Posterior vena cava (tissue), 2 donors: Measurements from ENCODE around the gene CDCP2. TPM values are rescaled to one million over a fixed set of nuclear protein-coding genes. Genes with fewer than 3 reads are reported as not detected.
"Not testable (repeated sequence)": the region's sequence is repeated elsewhere in the genome, so short reads cannot be mapped to it uniquely, and the experiment has no call there.

Experiments
- DNase-seq: peaks from one replicate; pipeline ENCODE4 v3.0.0-alpha.2; 2020; ENCODE audit warnings: low spot score
- intact Hi-C, 2 donors: fragments of 100-400 bp; cut with DNase I; formaldehyde crosslinking; loops; one replicate each; pipeline versions ENCODE4 v1.14.1 to v1.14.2; 2022 to 2023
- total RNA-seq, 2 donors: library from RNA; stranded (reverse); fragmentation: NEBNext Ultra II Directional; extraction: Animal tissue kit (Norgen Biotek cat#: 25700); gene quantifications; one replicate each; pipeline ENCODE4 v1.2.1, GENCODE V29; 2021
- donor health status: DM: yes; HTN: yes; CAD: no.
- donor health status: DM: yes; HTN: yes; CAD: no.

The CDCP2 gene
- total RNA-seq, 2 donors from 2014 or later: 0.51 to 0.86 TPM

DNA sequence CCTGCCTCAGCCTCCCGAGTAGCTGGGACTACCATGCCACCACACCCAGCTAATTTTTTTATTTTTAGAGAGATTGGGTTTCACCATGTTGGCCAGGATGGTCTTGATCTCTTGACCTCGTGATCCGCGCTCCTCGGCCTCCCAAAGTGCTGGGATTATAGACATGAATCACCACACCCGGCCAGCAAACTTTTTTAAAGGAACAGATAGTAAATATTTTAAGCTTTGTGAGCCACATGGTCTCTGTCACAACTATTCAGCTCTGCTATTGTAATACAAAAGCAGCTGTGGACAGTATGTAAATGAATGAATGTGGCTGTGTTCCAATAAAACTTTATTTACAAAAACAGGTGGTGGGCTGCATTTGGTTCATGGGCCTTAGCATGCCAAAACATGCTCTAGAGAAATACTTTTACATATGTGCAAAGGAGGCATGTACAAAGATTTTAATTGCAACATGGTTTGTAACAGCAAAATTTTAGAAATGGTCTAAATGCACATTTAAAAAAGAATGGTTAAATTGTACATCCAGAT lies 47.0 kb downstream of the CDCP2 start:
- intact Hi-C loops: no loop called here
- no peak for DNase-seq

GRCh38 chr1:54105080-54105479 lies 47.7 kb downstream of the CDCP2 start:
- intact Hi-C loops: no loop called here
- DNase-seq: no peak

DNA sequence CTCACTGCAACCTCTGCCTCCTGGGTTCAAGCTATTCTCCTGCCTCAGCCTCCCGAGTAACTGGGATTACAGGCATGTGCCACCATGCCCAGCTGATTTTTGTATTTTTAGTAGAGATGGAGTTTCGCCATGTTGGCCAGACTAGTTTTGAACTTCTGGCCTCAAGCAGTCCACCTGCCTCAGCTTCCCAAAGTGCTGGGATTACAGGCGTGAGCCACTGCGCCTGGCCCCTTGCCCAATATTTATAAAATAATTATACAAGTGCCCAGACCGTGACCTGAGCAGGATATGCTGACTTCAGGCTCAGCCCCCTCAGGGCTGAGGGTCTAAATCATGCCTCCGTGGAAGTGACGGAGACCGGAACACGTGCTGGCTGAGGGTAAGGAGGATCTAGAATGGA lies 48.2 kb downstream of the CDCP2 start:
- not testable (repeated sequence) for DNase-seq

DNA sequence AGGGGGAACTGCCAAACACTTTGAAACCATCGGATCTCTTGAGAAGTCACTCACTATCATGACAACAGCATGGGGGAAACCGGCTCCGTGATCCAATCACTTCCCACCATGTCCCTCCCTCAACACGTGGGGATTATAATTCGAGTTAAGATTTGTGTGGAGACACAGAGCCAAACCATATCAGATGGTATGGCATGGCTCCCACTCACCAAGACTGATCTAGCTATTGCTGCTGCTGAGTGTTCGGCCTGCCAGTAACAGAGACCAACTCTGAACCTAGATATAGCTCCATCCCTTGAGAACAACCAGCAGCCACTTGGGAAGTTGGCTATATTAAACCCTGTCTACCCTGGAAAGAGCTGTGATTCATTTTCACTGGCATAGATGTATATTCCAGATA lies 49.4 kb downstream of the CDCP2 start:
- DNase-seq: no peak
- intact Hi-C loops: no loop called here

More for the DNA sequence above, 48.2 kb downstream of the CDCP2 start:
- intact Hi-C loops: loop anchor here in 1 of 2 donors (1.0 kb wide), 1 partner anchor 48 kb away; the partner anchor contains the start of gene CDCP2

DNA sequence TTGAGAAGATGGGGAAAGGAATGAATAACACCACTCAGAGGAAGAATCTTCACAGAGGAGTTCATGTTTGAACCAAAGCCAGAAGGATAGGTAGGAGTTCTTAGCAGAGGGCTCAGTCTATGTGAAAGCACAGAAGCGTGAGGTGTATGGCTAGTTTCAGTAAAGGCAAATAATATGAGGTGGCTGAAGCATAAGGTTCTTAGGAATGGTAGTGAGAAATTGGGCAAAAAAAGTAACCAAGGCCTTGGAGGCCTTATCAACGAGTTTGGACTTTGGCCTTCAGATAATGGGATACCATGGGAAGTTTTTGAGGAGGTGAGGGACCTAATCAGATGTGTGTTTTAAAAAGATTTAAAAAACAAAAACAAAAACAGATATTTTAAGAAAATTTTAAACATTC lies 52.3 kb downstream of the CDCP2 start:
- no peak for DNase-seq
- intact Hi-C loops: no loop called here

GRCh38 chr1:54099061-54099610 lies 53.7 kb downstream of the CDCP2 start:
- no peak for DNase-seq
- intact Hi-C loops: no loop called here

DNA sequence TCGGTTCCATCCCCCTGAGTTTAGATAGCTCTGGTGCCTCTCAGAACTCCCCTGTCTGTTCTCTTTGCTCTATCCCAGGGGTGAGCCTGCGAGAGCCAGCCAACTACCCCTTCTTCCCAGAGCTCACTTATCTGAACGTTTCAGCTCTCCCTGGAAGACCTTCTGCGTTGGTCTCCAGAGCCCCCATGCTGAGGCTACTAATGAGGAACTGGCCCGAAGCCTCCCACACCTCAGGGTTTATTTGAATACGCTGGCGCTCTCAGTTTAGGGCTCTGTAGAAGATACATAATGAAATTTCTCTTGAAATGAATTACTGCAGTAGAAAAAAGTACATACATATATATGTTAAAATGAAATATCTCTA lies 55.9 kb downstream of the CDCP2 start:
- intact Hi-C loops: no loop called here
- no peak for DNase-seq

- intact Hi-C loops: no loop called here
- DNase-seq: no peak
These were observed 56.4 kb downstream of the CDCP2 start for GRCh38 chr1:54096227-54096876.

- DNase-seq: no peak
- intact Hi-C loops: no loop called here
These were observed 57.1 kb downstream of the CDCP2 start for GRCh38 chr1:54095546-54096226.

GRCh38 chr1:54094730-54095105 lies 58.1 kb downstream of the CDCP2 start:
- intact Hi-C loops, DNase-seq: not testable (repeated sequence)

DNA sequence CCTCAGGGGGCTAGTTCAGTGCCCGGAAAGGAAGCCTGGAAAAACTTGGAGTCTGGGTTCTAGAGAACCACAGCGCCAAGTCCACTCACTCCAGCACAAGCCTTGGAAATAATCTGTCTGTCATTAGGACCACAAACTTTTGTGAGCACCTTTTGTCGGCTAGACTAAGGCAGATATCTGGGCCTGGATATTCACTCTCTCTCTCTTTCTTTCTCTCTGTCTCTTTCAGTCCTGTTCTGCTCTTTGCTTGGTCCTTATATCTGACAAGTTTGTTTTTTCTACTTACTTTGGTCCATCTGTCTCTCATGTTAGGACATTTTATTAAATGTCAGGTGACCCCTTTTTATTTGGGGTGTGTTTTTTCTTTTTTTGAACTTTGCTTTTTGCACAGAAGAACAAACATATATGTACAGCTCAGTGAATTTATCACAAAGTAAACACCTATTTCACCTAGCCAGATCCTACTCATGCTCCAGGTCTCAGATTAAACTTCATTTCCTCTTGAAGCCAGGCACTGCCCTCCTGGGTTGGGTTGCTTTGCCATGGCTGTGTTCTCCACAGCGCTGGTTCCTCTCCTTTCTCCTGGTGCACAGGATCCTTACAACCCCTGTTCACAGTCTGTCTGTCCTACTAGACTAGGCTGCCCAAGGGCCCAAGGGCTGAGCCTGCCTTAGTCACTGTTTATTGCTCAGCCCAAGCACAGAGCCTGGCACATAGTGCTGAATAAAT lies 58.6 kb downstream of the CDCP2 start:
- no peak for DNase-seq
- intact Hi-C loops: no loop called here

- DNase-seq: no peak
- intact Hi-C loops: loop anchor here in 1 of 2 donors (2.0 kb wide), 2 partner anchors 53 to 63 kb away; no protein-coding TSS in a partner anchor
These were observed 61.1 kb downstream of the CDCP2 start for GRCh38 chr1:54091666-54092065.

DNA sequence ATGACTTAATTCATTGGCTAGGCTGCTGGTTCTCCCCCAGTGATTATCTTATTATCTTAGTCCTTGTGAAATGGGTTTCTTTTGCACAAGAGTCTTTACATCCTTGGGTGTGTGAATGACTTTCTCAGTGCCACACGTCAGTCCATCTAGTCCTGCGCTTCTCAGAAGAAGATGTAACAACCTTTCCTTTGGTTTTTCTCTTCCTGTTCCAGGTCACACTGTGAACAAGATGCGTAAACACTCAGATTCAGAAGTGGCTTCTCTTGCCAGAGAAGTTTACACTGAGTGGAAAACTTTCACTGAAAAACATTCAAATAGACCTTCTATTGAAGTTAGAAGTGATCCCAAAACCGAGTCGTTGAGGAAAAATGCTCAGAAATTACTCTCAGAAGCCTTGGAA lies 64.4 kb downstream of the CDCP2 start:
- intact Hi-C loops: loop anchor here in 1 of 2 donors (10.0 kb wide), 1 partner anchor 396 kb away; no protein-coding TSS in a partner anchor
- no peak for DNase-seq

GRCh38 chr1:54086754-54087153 lies 66.0 kb downstream of the CDCP2 start:
- DNase-seq: no peak
- intact Hi-C loops: loop anchor here in 1 of 2 donors (10.0 kb wide), 1 partner anchor 398 kb away; no protein-coding TSS in a partner anchor

- intact Hi-C loops: loop anchor here in 1 of 2 donors (10.0 kb wide), 1 partner anchor 400 kb away; no protein-coding TSS in a partner anchor
These were observed 68.0 kb downstream of the CDCP2 start for GRCh38 chr1:54084794-54085193.

More at GRCh38 chr1:54084794-54085193, 68.0 kb downstream of the CDCP2 start:
- DNase-seq: no peak

Other genes starting within 250 kb of the CDCP2 start
- gene IFT25, start 207.3 kb downstream of the CDCP2 start, total RNA-seq: 10 to 100 TPM; 22.5 to 23.7 TPM
- gene LRRC42, start 206.7 kb downstream of the CDCP2 start, total RNA-seq: 10 to 100 TPM; 14.2 to 17.9 TPM
- gene LDLRAD1, start 134.8 kb downstream of the CDCP2 start, total RNA-seq: not detected
- 100 to 1,000 TPM; 248 to 383 TPM for gene TMEM59, start 99.8 kb downstream of the CDCP2 start, total RNA-seq
- 1 to 10 TPM; 4.4 to 5.7 TPM for gene TCEANC2, start 99.4 kb downstream of the CDCP2 start, total RNA-seq
- gene CYB5RL, start 47.0 kb upstream of the CDCP2 start, total RNA-seq: 1 to 10 TPM; 5.0 to 6.7 TPM
- gene MRPL37, start 47.2 kb upstream of the CDCP2 start, total RNA-seq: 10 to 100 TPM; 40.9 to 41.9 TPM